ENCODE results near the gene ARMC2.

DNA sequence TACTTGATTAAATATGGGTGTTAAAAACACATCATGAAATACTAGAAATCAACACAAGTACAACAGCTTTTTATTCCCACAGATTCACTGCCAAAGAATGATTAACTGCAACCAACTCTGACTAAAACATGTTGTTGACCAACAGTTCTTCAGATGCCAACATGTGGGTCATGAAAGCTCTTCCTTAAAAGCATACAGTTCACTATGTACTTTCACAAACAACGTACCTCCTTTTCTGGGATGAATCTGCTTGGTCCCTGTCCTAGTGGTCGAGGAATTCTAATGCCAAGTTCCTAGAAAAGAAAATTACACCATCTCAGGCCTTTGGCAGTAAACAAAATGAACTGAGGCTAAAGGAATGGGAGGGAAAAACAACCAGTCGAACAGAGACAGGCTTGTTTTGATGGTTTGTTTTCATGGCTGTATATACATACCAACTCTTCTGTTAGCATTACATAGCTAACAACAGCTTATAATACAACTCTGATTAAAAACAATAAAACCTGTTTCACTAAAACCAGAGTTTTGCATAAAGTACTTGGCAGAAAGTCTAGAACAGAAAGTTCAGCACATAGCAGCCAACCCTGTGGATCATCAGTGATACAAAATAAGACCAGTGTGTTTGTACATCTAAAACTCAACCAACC is 154.0 kb downstream of the ARMC2 start:
- TF ChIP-seq, protein P1, sequence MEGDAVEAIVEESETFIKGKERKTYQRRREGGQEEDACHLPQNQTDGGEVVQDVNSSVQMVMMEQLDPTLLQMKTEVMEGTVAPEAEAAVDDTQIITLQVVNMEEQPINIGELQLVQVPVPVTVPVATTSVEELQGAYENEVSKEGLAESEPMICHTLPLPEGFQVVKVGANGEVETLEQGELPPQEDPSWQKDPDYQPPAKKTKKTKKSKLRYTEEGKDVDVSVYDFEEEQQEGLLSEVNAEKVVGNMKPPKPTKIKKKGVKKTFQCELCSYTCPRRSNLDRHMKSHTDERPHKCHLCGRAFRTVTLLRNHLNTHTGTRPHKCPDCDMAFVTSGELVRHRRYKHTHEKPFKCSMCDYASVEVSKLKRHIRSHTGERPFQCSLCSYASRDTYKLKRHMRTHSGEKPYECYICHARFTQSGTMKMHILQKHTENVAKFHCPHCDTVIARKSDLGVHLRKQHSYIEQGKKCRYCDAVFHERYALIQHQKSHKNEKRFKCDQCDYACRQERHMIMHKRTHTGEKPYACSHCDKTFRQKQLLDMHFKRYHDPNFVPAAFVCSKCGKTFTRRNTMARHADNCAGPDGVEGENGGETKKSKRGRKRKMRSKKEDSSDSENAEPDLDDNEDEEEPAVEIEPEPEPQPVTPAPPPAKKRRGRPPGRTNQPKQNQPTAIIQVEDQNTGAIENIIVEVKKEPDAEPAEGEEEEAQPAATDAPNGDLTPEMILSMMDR (conservative IDR thresholded peaks at IDR 0.05 in 1 of 2, IDR thresholded peaks at IDR 0.05 in 1 of 2; ENCODE audit: extremely low read depth in 1 of 2, insufficient read depth in 1 of 2, low read depth in 1 of 2, low read length in 2 of 2), result no peak
- no peak for TF ChIP-seq EZH2 (IDR thresholded peaks at IDR 0.05; ENCODE audit: borderline replicate concordance, low read length)
